ENCODE measurements around the gene NF1. TPM values are rescaled to one million over a fixed set of nuclear protein-coding genes. Genes with fewer than 3 reads are reported as not detected.
A peak's percentile ranks its signal among the peaks of the same experiment; 100 is the strongest.

The NF1 gene
- total and polyA plus RNA-seq, 2 of the 13 experiments (the other 11 are each of a cell fraction or from before 2014, with no cell fraction given): 21.5 to 26.5 TPM

DNA sequence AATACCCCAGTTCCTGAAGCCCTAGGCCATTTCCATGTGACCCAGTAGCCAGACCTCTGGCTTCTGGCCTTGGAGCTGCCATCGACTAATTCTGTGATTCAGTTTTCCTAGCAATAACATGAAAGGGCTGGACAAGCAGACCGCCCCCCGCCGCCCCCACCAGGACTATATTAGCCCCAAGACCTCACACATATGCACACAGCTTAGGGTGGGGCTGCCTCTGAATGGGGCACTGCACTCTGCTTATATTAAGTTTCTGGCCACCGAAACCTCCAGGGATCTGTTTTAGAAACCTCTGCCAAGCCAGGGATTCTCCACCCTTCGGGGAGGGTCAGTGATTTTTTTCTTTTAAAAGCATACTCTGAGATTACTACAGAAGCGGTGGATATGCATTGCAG lies 299.0 kb downstream of the NF1 start:
- H3K27me3 ChIP-seq (ENCODE audit: control insufficient read depth in 1 of 2, insufficient read depth in 2 of 2, low read length in 2 of 2): peaks cover 8 to 43% of the 10 kb centered on the region in 2 experiments
- CTCF ChIA-PET (ENCODE audit: low intra/inter-chr PET ratio, low total read pairs): no interaction called here

DNA sequence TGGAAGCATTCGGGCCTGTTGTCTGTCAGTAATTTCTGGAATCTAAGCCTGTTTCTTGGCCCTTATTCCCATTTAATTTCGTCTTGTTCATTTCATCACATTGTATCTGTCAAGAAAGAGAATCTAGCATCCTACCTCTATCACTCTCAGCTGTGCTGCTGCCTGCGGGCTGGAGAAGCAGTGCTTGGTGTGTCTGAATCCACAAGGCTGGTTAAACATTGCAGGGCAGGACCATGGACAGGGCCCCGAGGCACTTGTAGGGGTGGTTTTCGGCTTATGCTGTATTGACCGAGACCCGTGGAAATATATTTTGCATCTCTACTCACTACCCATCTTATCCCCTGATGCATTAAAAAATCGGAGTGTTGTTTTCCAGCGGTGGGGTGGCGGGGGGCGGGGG lies 299.8 kb downstream of the NF1 start:
- 7% methylated on average over 11 of the region's 11 CpGs for WGBS (ENCODE audit: low lambda C conversion rate)
- peaks cover 6 to 46% of the 10 kb centered on the region in 2 experiments for H3K27me3 ChIP-seq (ENCODE audit: control insufficient read depth in 1 of 2, insufficient read depth in 2 of 2, low read length in 2 of 2)
- in situ Hi-C loops (cut with HindIII; ENCODE audit: extremely low pct_ligation_motif_present, low pct_unique_long_range_greater_than_20kb): no loop called here
- no peaks in the 10 kb centered on the region for H3K79me2 ChIP-seq (ENCODE audit: insufficient read depth, low read length)
- no peak overlapping the region for H3K9ac ChIP-seq (ENCODE audit: insufficient read depth, low read depth, low read length)
- peak; percentile 66 for FAIRE-seq
- BruUV-seq (replicated peaks): no TSS peak
- H3K4me3 ChIP-seq (replicated peaks in 1 of 3; ENCODE audit: insufficient read depth in 1 of 3, low read depth in 2 of 3, low read length in 3 of 3): no peak overlapping the region
- intact Hi-C loops (cut with micrococcal nuclease; ENCODE audit: unreplicated experiment): no loop called here
- no peak overlapping the region for H3K4me2 ChIP-seq (ENCODE audit: low read depth, low read length)
- H4K20me1 ChIP-seq (ENCODE audit: insufficient read depth, low read length): no peaks in the 10 kb centered on the region
- peak; percentile 67 for ATAC-seq
- no peak overlapping the region for H3K27ac ChIP-seq (ENCODE audit: extremely low read length, insufficient read depth, low read length)
- POLR2A ChIA-PET: no interaction called here
- no peaks in the 10 kb centered on the region for H3K36me3 ChIP-seq (replicated peaks in 1 of 2; ENCODE audit: control insufficient read depth in 1 of 2, insufficient read depth in 2 of 2, low read length in 2 of 2)
- CTCF ChIA-PET (ENCODE audit: low intra/inter-chr PET ratio, low total read pairs): no interaction called here
- no peak overlapping the region for H2AFZ ChIP-seq (ENCODE audit: low read length)
- H3K9me3 ChIP-seq (ENCODE audit: low read length): no peaks in the 10 kb centered on the region
- peak; percentile 56 for DNase-seq (ENCODE audit: low spot score)
- H3K4me1 ChIP-seq (ENCODE audit: insufficient read depth, low read length): no peaks in the 10 kb centered on the region
- TF ChIP-seq FOSL2 (CRISPR knock-in tag; IDR thresholded peaks at IDR 0.05) (peak; percentile 50), ZNF879 (CRISPR knock-in tag; IDR thresholded peaks at IDR 0.05) (no peak), ZNF766 (CRISPR knock-in tag; IDR thresholded peaks at IDR 0.05; ENCODE audit: borderline replicate concordance) (peak; percentile 65; the same call in 1 of the 2 replicates), NR1H2 (CRISPR knock-in tag; IDR thresholded peaks at IDR 0.05; ENCODE audit: borderline replicate concordance, low read depth) (0 out of 2 replicates have a peak, but pooled peaks have one; percentile 44), ZFP90 (CRISPR knock-in tag; IDR thresholded peaks at IDR 0.05; ENCODE audit: borderline replicate concordance) (0 out of 2 replicates have a peak, but pooled peaks have one; percentile 24), MYNN (CRISPR knock-in tag; IDR thresholded peaks at IDR 0.05; ENCODE audit: low read depth) (0 out of 2 replicates have a peak, but pooled peaks have one; percentile 47), ZFP62 (CRISPR knock-in tag; IDR thresholded peaks at IDR 0.05) (no peak), TP53 (CRISPR knock-in tag; conservative IDR thresholded peaks at IDR 0.05) (no peak), GATAD2A (CRISPR knock-in tag; IDR thresholded peaks at IDR 0.05) (peak; percentile 28; the same call in 1 of the 2 replicates), ZNF615 (CRISPR knock-in tag; IDR thresholded peaks at IDR 0.05; ENCODE audit: borderline replicate concordance) (no peak; the same call in 1 of the 2 replicates), GLI4 (CRISPR knock-in tag; IDR thresholded peaks at IDR 0.05; ENCODE audit: borderline replicate concordance) (no peak), ZNF34 (CRISPR knock-in tag; IDR thresholded peaks at IDR 0.05; ENCODE audit: borderline replicate concordance) (no peak), SOX13 (IDR thresholded peaks at IDR 0.05) (no peak), SOX13 (CRISPR knock-in tag; conservative IDR thresholded peaks at IDR 0.05 in 1 of 2, IDR thresholded peaks at IDR 0.05 in 1 of 2) (peak in 1 of 2 experiments; percentile 27; a peak in 1 of 4 replicates)

More for the DNA sequence above, 299.0 kb downstream of the NF1 start:
- H3K9ac ChIP-seq (ENCODE audit: insufficient read depth, low read depth, low read length): no peak overlapping the region
- H3K4me3 ChIP-seq (replicated peaks in 1 of 3; ENCODE audit: insufficient read depth in 1 of 3, low read depth in 2 of 3, low read length in 3 of 3): no peak overlapping the region
- no peak for ATAC-seq
- TF ChIP-seq ZNF501 (CRISPR knock-in tag; IDR thresholded peaks at IDR 0.05): no peak
- TF ChIP-seq, protein P1, sequence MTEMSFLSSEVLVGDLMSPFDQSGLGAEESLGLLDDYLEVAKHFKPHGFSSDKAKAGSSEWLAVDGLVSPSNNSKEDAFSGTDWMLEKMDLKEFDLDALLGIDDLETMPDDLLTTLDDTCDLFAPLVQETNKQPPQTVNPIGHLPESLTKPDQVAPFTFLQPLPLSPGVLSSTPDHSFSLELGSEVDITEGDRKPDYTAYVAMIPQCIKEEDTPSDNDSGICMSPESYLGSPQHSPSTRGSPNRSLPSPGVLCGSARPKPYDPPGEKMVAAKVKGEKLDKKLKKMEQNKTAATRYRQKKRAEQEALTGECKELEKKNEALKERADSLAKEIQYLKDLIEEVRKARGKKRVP (CRISPR knock-in tag; IDR thresholded peaks at IDR 0.05): no peak
- TF ChIP-seq, protein P2, sequence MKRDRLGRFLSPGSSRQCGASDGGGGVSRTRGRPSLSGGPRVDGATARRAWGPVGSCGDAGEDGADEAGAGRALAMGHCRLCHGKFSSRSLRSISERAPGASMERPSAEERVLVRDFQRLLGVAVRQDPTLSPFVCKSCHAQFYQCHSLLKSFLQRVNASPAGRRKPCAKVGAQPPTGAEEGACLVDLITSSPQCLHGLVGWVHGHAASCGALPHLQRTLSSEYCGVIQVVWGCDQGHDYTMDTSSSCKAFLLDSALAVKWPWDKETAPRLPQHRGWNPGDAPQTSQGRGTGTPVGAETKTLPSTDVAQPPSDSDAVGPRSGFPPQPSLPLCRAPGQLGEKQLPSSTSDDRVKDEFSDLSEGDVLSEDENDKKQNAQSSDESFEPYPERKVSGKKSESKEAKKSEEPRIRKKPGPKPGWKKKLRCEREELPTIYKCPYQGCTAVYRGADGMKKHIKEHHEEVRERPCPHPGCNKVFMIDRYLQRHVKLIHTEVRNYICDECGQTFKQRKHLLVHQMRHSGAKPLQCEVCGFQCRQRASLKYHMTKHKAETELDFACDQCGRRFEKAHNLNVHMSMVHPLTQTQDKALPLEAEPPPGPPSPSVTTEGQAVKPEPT (CRISPR knock-in tag; IDR thresholded peaks at IDR 0.05; ENCODE audit: low read depth): no peak
- no peaks in the 10 kb centered on the region for H4K20me1 ChIP-seq (ENCODE audit: insufficient read depth, low read length)
- POLR2A ChIA-PET: no interaction called here
- no peak for DNase-seq (ENCODE audit: low spot score)
- H3K4me1 ChIP-seq (ENCODE audit: insufficient read depth, low read length): no peaks in the 10 kb centered on the region
- no TSS peak for BruUV-seq (replicated peaks)
- no peak overlapping the region for H3K27ac ChIP-seq (ENCODE audit: extremely low read length, insufficient read depth, low read length)
- intact Hi-C loops (cut with micrococcal nuclease; ENCODE audit: unreplicated experiment) (no loop called here), in situ Hi-C loops (cut with HindIII; ENCODE audit: extremely low pct_ligation_motif_present, low pct_unique_long_range_greater_than_20kb) (no loop called here)
- no peaks in the 10 kb centered on the region for H3K36me3 ChIP-seq (replicated peaks in 1 of 2; ENCODE audit: control insufficient read depth in 1 of 2, insufficient read depth in 2 of 2, low read length in 2 of 2)
- FAIRE-seq: no peak
- no peak overlapping the region for H2AFZ ChIP-seq (ENCODE audit: low read length)
- H3K79me2 ChIP-seq (ENCODE audit: insufficient read depth, low read length): no peaks in the 10 kb centered on the region
- H3K4me2 ChIP-seq (ENCODE audit: low read depth, low read length): no peak overlapping the region
- WGBS (ENCODE audit: low lambda C conversion rate): 34% methylated on average over 7 of the region's 7 CpGs
- no peaks in the 10 kb centered on the region for H3K9me3 ChIP-seq (ENCODE audit: low read length)
